GM19467 (cell line): Measurements from ENCODE around the gene TNMD.
"Not testable (repeated sequence)": the region's sequence is repeated elsewhere in the genome, so short reads cannot be mapped to it uniquely, and the experiment has no call there.

ENCODE experiments used
- ATAC-seq: cut with Tn5 transposase; IDR thresholded peaks from one replicate; pipeline ENCODE4 v1.9.1; 2021; ENCODE audit warnings: mild to moderate bottlenecking, moderate library complexity; ENCODE audit not compliant: unreplicated experiment

The TNMD gene

GRCh38 chrX:100584611-100585010, at the start of gene TNMD:
TNMD (plus strand) TSS chrX:100584936; CDS start chrX:100585019, 83 bp downstream.
- ATAC-seq = no peak

- not testable (repeated sequence) for ATAC-seq
Observed at GRCh38 chrX:100565534-100565933, 19.2 kb upstream of the TNMD start.

- ATAC-seq = no peak
Observed at GRCh38 chrX:100586747-100587146, 2.0 kb downstream of the TNMD start.

- ATAC-seq = no peak
Observed at GRCh38 chrX:100587861-100588260, 3.1 kb downstream of the TNMD start.

GRCh38 chrX:100591256-100592051, 6.7 kb downstream of the TNMD start:
- no peak for ATAC-seq

GRCh38 chrX:100593126-100593525, 8.4 kb downstream of the TNMD start:
- ATAC-seq = no peak

GRCh38 chrX:100593581-100593980, 8.8 kb downstream of the TNMD start:
- no peak for ATAC-seq

- no peak for ATAC-seq
Observed at GRCh38 chrX:100596601-100597000, 11.9 kb downstream of the TNMD start.

- no peak for ATAC-seq
Observed at GRCh38 chrX:100599456-100599855, 14.7 kb downstream of the TNMD start.

GRCh38 chrX:100600340-100600739, 15.6 kb downstream of the TNMD start:
- no peak for ATAC-seq

GRCh38 chrX:100600758-100601157, 16.0 kb downstream of the TNMD start:
- ATAC-seq = peak; percentile 76

- no peak for ATAC-seq
Observed at GRCh38 chrX:100606753-100607152, 22.0 kb downstream of the TNMD start.

GRCh38 chrX:100609591-100609990, 24.9 kb downstream of the TNMD start:
- no peak for ATAC-seq

GRCh38 chrX:100611951-100612350, 27.2 kb downstream of the TNMD start:
- ATAC-seq = no peak

GRCh38 chrX:100615005-100615404, 30.3 kb downstream of the TNMD start:
- peak; percentile 98 for ATAC-seq

- no peak for ATAC-seq
Observed at GRCh38 chrX:100623001-100623400, 38.3 kb downstream of the TNMD start.

GRCh38 chrX:100625985-100626491, 41.3 kb downstream of the TNMD start:
- peak; percentile 93 for ATAC-seq

GRCh38 chrX:100635040-100635439, 50.3 kb downstream of the TNMD start:
- no peak for ATAC-seq

- ATAC-seq = no peak
Observed at GRCh38 chrX:100635989-100636320, 51.2 kb downstream of the TNMD start.

- ATAC-seq = peak; percentile 97
Observed at GRCh38 chrX:100636321-100636991, 51.7 kb downstream of the TNMD start, which contains the start of gene TSPAN6. TSPAN6 (minus strand) TSS chrX:100636806; CDS start chrX:100636694, 112 bp downstream.

- no peak for ATAC-seq
Observed at GRCh38 chrX:100642290-100642689, 57.6 kb downstream of the TNMD start.

GRCh38 chrX:100643212-100643611, 58.5 kb downstream of the TNMD start:
- no peak for ATAC-seq
